IPS-18c (cell line): Measurements from ENCODE around the gene ALG8.
A peak's percentile ranks its signal among the peaks of the same experiment; 100 is the strongest.
"Not testable (repeated sequence)": the region's sequence is repeated elsewhere in the genome, so short reads cannot be mapped to it uniquely, and the experiment has no call there.

ENCODE experiments used
- H3K4me3 ChIP-seq: 2 replicates; pipeline ENCODE4 v1.7.0; 2013; ENCODE audit warnings: low read depth, mild to moderate bottlenecking, low read length, moderate library complexity; ENCODE audit not compliant: insufficient read depth
- H3K9me3 ChIP-seq: one replicate; pipeline ENCODE4 v1.6.1; 2013; ENCODE audit warnings: mild to moderate bottlenecking, low read length, moderate library complexity; ENCODE audit not compliant: control insufficient read depth, insufficient read depth

ALG8 gene

DNA sequence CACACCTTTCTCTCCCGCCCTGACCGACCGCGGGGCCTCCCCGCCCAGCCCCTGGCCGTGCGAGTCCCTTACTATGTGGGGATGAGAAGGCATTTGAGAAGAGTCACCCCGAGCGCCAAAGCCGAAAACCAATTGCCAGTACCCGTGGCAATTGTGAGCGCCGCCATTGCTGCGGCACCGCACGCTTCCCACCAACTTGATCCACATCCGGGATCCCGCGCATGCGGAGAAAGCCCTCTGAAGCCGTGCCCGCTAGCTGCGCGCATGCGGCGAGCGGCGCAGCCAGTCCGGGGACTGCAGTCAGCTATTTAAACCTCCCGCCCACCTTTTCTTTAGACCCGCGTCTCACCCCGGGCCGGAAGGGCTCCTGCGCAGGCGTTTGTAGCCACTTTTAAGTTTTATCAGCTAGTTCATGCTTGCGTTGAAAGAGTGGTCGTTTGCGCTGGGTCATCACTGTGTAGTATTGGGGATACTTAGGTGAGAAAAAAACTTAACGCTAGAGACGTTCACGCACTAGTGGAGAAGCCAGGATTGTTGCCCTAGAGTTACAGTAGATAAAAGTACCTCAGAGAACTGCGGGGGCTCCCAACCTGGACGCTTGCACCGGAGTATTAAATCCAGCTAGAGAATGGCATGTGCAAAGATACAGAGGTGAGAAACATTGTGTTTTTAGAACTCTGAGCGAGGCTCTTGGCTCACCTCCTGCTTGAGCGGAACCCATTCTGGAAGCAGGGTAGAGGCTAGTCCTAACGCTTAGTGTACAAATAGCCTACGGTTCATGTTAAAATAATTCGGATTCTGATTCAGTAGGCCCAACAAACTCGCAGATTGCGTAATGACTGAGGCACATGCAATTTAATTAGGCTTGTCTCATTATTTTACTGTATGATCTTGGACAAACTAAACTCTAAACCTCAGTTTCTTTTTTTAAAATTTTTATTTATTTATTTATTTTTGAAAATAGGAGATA, at the start of gene ALG8:
Gene ALG8 (minus strand): TSS at position 205 of the 970 bp plus-strand sequence. CDS start 38 bp downstream, at position 167.
- H3K9me3 ChIP-seq = no peaks in the 10 kb centered on the region
- H3K4me3 ChIP-seq = peak within 1 kb of the TSS; percentile 94

GRCh38 chr11:78188286-78189173, 49.1 kb upstream of the ALG8 start, which contains the start of the genes KCTD21 and USP35:
Gene KCTD21 (minus strand): TSS chr11:78188626. CDS start chr11:78174554, 14,072 bp downstream.
Gene USP35 (plus strand): TSS chr11:78188919. CDS start chr11:78196246, 7,327 bp downstream.
- Histone ChIP-seq H3K4me3 (peak within 1 kb of the TSS; percentile 95), H3K9me3 (no peaks in the 10 kb centered on the region)

DNA sequence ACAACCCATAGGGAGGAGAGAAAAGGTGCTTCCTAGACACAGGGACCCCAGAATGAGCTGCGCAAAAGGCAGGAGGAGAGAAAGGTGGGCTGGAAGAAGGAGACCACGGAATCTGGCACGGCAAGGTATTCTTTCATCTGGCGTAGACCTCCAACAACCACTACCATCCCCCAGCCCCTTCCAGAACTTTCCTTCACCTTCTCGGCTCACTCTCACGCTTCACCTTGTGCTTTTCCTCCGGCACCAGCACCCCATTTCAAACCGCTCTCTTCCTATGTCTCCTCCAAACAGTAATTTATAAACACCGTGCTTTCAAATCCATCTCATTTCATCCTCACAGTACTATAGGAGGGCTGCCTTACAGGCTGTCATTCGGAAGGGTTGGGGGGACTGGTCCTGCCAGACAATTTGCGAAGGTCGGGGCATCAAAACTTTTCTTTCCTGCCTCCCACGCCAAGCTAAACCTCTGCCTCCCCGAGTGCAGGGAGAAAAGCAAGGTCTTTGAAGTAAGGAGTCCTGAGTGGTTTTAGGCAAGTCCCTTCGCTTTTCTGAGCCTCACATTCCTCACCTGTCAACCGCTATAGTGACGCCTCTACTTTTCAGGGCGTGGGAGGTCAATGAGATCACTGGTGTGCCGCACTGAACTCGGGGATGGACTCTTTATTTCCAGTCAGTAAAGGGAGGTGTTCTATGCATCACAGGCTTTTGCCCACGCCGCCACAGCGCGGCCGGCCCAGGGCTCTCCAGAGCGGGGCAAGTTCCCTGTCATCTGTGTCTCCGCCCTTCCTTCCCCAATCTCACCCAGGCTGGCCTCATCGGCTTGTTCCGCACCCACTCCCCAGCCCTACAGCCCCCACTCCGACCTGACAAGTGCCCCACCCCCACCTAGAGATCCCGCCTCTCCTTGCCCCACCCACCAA, 48.2 kb upstream of the ALG8 start:
- Histone ChIP-seq H3K4me3 (peak overlapping the region; percentile 95), H3K9me3 (no peaks in the 10 kb centered on the region)

GRCh38 chr11:78181185-78181584, 41.8 kb upstream of the ALG8 start:
- H3K9me3 ChIP-seq = peaks cover 3% of the 10 kb centered on the region
- H3K4me3 ChIP-seq = no peak overlapping the region

DNA sequence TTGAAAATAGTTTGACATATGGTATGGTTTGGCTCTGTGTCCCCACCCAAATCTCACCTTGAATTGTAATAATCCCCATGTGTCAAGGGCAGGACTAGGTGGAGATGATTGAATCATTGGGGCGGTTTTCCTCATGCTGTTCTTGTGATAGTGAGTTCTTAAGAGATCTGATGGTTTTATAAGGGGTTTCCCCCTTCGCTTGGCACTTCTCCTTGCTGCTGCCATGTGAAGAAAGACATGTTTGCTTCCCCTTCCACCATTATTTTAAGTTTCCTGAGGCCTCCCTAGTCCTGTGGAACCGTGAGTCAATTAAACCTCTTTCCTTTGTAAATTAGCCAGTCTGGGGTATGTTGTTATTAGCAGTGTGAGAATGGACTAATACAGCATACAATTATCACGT, 41.3 kb upstream of the ALG8 start:
- Histone ChIP-seq H3K9me3 (peaks cover 3% of the 10 kb centered on the region), H3K4me3 (no peak overlapping the region)

DNA sequence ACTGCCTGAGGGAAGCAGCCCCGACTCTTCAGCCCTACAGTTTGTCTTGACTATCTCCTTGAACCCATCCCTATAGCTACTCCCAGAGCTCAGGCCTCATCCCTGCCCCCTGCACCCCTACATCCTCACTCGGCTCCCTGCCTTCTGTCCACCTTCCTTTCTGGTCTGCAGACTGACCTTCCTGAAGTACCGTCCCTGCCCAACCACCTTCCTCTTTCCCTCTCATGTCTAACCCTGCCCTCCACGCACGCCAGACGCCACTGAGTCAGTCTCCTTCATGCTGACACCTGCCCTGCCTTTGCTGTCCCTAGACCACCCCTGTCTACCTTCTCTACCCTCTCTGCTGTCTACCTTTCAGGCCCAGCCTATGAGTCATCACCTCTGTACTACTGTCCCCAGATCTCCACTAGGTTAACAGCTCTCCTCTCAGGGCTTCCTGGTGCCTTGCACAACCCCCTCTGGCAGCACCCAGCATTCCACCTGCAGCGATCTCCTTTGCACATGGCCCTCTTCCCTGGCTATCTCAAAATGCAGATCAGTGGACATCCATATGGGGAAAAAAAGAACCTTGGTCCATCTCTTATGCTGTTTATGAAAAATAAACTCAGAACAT, 40.1 kb upstream of the ALG8 start:
- no peak overlapping the region for H3K4me3 ChIP-seq
- peaks cover 3% of the 10 kb centered on the region for H3K9me3 ChIP-seq

DNA sequence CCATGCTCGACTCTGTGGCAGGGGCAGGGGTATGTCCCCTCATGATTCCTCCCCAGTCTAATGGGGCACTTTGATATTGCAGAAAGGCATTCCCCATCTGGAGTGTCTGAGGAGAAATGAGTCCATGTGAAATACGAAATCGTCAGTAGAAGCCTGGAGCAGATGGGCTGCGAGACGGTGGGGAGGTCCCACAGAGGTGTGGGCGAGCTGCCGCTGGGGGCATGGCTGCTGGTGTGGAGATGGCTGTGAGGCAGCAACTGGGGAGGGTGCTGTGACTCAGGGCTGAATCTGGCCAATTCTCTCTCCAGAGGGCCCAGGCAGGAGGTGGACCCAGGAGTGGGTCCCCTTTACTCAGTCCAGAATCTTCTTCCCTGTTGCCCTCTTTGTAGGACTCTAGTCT, 37.8 kb upstream of the ALG8 start:
- no peak overlapping the region for H3K4me3 ChIP-seq
- peaks cover 3% of the 10 kb centered on the region for H3K9me3 ChIP-seq

GRCh38 chr11:78176605-78177141, 37.2 kb upstream of the ALG8 start:
- H3K9me3 ChIP-seq = peaks cover 3% of the 10 kb centered on the region
- H3K4me3 ChIP-seq = no peak overlapping the region

DNA sequence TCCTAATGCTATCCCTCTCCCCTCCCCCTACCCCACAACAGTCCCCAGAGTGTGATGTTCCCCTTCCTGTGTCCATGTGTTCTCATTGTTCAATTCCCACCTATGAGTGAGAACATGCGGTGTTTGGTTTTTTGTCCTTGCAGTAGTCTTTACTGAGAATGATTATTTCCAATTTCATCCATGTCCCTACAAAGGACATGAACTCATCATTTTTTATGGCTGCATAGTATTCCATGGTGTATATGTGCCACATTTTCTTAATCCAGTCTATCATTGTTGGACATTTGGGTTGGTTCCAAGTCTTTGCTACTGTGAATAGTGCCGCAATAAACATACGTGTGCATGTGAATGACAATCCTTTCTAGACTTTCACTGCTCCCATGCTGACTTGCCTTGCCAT, 36.4 kb upstream of the ALG8 start:
- H3K4me3 ChIP-seq, H3K9me3 ChIP-seq: not testable (repeated sequence)

DNA sequence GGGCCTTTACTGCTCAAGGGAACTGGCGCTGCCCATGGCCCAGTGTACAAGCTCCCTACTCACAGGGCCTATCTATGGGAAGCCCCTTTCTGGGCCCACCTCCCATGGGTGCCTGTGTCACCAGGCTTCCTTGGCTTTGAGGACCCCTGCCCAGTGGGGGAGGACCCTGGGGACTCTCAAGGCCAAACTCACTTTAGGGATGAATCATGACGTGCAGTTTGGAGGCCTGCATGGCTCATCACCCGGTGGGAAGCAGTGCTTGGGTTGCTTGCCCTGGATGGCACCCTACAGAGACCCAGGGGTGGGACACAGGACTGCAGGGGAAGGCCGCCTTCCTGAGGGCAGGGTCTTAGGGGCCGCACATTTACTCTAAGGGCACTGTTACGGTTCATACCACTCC, 32.5 kb upstream of the ALG8 start:
- H3K4me3 ChIP-seq = no peak overlapping the region
- no peaks in the 10 kb centered on the region for H3K9me3 ChIP-seq

- H3K9me3 ChIP-seq = no peaks in the 10 kb centered on the region
- no peak overlapping the region for H3K4me3 ChIP-seq
These were observed 31.6 kb upstream of the ALG8 start for GRCh38 chr11:78170874-78171549.

DNA sequence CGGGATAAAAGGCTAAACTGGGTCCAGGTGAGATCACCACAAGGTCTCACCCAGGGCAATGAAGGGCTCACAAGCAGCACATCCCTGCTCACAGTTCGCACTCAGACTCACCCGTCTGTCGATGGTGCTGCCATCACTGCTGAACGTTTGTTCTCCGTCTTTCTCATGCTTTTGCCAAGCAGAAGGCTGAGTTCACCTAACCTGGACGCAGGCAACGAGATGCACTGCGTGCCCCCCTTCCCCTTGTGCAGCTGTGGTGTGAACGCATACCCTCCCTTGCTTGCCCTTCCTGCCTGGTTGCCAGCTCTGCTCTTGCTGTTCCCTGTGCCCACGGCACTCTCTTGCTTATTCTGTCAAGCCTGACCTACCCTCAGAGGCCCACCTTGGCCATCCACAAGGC, 31.0 kb upstream of the ALG8 start:
- no peak overlapping the region for H3K4me3 ChIP-seq
- H3K9me3 ChIP-seq = no peaks in the 10 kb centered on the region

- Histone ChIP-seq H3K9me3 (peaks cover 2% of the 10 kb centered on the region), H3K4me3 (no peak overlapping the region)
These were observed 29.4 kb upstream of the ALG8 start for GRCh38 chr11:78168539-78169477.

DNA sequence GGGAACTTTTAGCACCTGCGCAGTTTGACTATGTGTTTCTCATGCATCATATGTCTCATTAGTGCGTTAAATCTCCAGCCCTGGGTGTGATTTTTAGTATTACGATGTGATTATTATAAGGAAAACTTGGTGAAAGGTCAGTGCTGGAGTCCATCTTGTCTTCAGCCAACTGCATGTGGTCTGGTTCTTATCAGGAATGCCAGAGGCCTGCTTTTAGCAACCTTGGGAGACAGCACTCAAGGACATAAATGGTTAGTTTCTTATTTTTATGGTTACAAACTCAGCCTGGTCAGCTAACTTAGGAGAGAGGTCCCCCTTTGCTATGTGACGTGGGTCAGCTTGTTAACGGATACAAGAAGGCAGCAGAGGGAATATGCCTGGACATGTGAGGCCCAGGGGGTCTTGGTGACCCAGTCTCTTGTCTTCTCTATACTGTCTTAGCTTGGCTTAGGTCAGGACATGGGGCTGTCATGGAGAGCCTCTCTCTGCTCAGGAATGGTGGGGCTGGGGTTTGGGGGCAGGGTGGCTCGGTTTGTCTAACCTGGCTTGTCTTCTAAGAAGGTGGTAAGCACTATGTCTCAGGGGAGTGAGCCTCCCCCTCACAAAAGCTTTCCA, 27.5 kb upstream of the ALG8 start:
- no peak overlapping the region for H3K4me3 ChIP-seq

More for the DNA sequence above, 27.5 kb upstream of the ALG8 start:
- H3K9me3 ChIP-seq = peaks cover 2% of the 10 kb centered on the region
